ENCODE measurements around the gene PRDX2.

Gene PRDX2

GRCh38 chr19:12841094-12841493, 39.5 kb upstream of the PRDX2 start:
- no peaks in the 10 kb centered on the region for H3K9me3 ChIP-seq
- no peaks in the 10 kb centered on the region for H3K27me3 ChIP-seq
- DNase-seq, result peak; percentile 93
- H3K36me3 ChIP-seq, result peaks cover 10% of the 10 kb centered on the region; the same call in 1 of the 2 replicates
- peak overlapping the region; percentile 58 for H3K4me3 ChIP-seq (ENCODE audit: low read depth, low read length)
- TF ChIP-seq CTCF (IDR thresholded peaks at IDR 0.05; ENCODE audit: low read depth, low read length), result no peak
- peaks cover 16% of the 10 kb centered on the region for H3K4me1 ChIP-seq

- peak; percentile 98 for DNase-seq
- H3K4me3 ChIP-seq (ENCODE audit: low read depth, low read length), result peak overlapping the region; percentile 58
- H3K4me1 ChIP-seq, result peaks cover 16% of the 10 kb centered on the region
- no peak for TF ChIP-seq CTCF (IDR thresholded peaks at IDR 0.05; ENCODE audit: low read depth, low read length)
- H3K9me3 ChIP-seq, result no peaks in the 10 kb centered on the region
- H3K36me3 ChIP-seq, result peaks cover 10% of the 10 kb centered on the region; the same call in 1 of the 2 replicates
- no peaks in the 10 kb centered on the region for H3K27me3 ChIP-seq
Measured at GRCh38 chr19:12840091-12841079, 38.8 kb upstream of the PRDX2 start.

GRCh38 chr19:12838886-12839756, 37.5 kb upstream of the PRDX2 start:
- no peaks in the 10 kb centered on the region for H3K9me3 ChIP-seq
- peaks cover 10% of the 10 kb centered on the region; the same call in 1 of the 2 replicates for H3K36me3 ChIP-seq
- H3K4me3 ChIP-seq (ENCODE audit: low read depth, low read length), result peak overlapping the region; percentile 79
- TF ChIP-seq CTCF (IDR thresholded peaks at IDR 0.05; ENCODE audit: low read depth, low read length), result no peak
- no peaks in the 10 kb centered on the region for H3K27me3 ChIP-seq
- H3K4me1 ChIP-seq, result peaks cover 16% of the 10 kb centered on the region
- peak; percentile 47 for DNase-seq

- DNase-seq, result peak; percentile 85
- peaks cover 5% of the 10 kb centered on the region; the same call in 1 of the 2 replicates for H3K36me3 ChIP-seq
- TF ChIP-seq CTCF (IDR thresholded peaks at IDR 0.05; ENCODE audit: low read depth, low read length), result peak; percentile 28
- H3K9me3 ChIP-seq, result no peaks in the 10 kb centered on the region
- no peaks in the 10 kb centered on the region for H3K27me3 ChIP-seq
- H3K4me1 ChIP-seq, result peaks cover 16% of the 10 kb centered on the region
- H3K4me3 ChIP-seq (ENCODE audit: low read depth, low read length), result peak within 1 kb of the TSS; percentile 79
Measured at GRCh38 chr19:12838182-12838885, 36.7 kb upstream of the PRDX2 start, which contains the start of gene MAST1. TSS of gene MAST1 (plus strand) at chr19:12838515. CDS start at chr19:12838573, 58 bp downstream.

- Histone ChIP-seq H3K27me3 (no peaks in the 10 kb centered on the region), H3K4me1 (peaks cover 19% of the 10 kb centered on the region), H3K36me3 (no peaks in the 10 kb centered on the region), H3K9me3 (no peaks in the 10 kb centered on the region), H3K4me3 (ENCODE audit: low read depth, low read length) (no peak overlapping the region)
- no peak for TF ChIP-seq CTCF (IDR thresholded peaks at IDR 0.05; ENCODE audit: low read depth, low read length)
- no peak for DNase-seq
Measured at GRCh38 chr19:12837225-12837624, 35.6 kb upstream of the PRDX2 start.
